HG03280 (cell line): ENCODE measurements around the gene KRTAP9-2.
"Not testable (repeated sequence)": the region's sequence is repeated elsewhere in the genome, so short reads cannot be mapped to it uniquely, and the experiment has no call there.

Experiments used
- ATAC-seq: cut with Tn5 transposase; IDR thresholded peaks from one replicate; pipeline ENCODE4 v1.9.1; 2021; ENCODE audit warnings: mild to moderate bottlenecking, moderate library complexity; ENCODE audit not compliant: unreplicated experiment

Gene KRTAP9-2, protein sequence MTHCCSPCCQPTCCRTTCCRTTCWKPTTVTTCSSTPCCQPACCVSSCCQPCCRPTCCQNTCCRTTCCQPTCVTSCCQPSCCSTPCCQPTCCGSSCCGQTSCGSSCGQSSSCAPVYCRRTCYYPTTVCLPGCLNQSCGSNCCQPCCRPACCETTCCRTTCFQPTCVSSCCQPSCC

GRCh38 chr17:41226598-41227095 lies at the start of gene KRTAP9-2:
TSS of gene KRTAP9-2 (plus strand) at chr17:41226648. CDS start at chr17:41226655, 7 bp downstream.
- not testable (repeated sequence) for ATAC-seq

- ATAC-seq: no peak
Measured at GRCh38 chr17:41176744-41177387, 49.6 kb upstream of the KRTAP9-2 start.

DNA sequence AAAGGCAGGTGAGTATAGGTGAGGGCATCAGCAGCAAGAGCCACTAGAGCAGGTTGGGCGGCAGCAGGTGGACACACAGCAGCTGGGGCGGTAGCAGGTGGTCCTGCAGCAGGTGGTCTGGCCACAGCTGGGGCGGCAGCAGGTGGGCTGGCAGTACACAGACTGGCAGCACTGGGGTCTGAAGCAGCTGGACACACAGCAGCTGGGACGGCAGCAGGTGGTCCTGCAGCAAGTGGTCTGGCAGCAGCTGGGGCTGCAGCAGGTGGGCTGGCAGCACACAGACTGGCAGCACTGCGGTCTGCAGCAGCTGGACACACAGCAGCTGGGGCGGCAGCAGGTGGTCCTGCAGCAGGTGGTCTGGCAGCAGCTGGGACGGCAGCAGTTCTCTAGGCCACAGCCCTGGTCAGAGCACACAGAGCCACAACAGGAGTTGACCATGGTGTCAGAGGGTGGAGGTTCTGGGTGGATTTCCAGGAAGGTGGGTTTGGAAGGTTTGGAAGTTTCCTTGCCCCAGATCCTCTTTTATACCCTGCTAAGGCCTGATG lies 48.6 kb upstream of the KRTAP9-2 start, which contains the start of gene KRTAP4-2:
Gene KRTAP4-2 (minus strand): TSS at position 495 of the 545 bp plus-strand sequence. CDS start 57 bp downstream, at position 438.
- no peak for ATAC-seq

GRCh38 chr17:41178341-41178740 lies 48.1 kb upstream of the KRTAP9-2 start:
- ATAC-seq: no peak

DNA sequence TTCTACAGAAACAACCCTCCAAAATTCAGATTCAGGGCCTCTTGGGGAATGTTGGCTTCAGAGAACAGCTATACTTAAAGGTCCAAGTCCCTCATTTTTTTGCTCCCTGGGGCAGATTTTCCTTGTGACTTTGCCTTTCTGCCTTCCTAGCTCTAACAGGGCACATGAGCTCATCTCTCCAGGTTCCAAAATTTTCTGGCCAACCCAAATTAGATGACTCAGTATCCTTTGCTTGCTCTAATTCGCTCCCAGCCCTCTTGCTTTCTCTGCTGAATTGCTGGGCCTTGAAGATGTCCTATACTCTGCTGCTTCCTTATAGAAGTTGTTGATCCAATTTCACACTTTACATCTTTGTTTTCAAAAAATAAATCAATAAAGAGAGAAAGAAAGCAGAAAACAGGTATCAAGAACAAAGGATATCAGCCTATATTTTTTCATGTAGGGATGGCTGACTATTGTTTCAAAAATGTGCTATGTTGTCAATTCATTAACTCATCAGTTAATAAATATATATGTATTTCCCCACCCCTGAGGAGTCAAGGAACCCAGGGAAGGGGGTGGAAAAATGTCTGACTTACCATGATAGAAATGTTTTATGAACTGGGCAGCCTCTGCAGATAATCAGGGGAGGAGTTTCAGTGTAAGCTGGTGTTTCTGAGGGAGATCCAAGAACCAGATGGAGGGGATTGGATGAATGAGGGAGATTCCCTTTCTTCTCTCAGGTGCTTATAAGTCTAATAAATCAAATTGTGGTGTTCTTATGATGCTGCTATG lies 47.4 kb upstream of the KRTAP9-2 start:
- ATAC-seq: no peak

GRCh38 chr17:41184480-41184961 lies 41.9 kb upstream of the KRTAP9-2 start, which contains the start of gene KRTAP4-1:
TSS of gene KRTAP4-1 (minus strand) at chr17:41184911. CDS start at chr17:41184854, 57 bp downstream.
- ATAC-seq: no peak

DNA sequence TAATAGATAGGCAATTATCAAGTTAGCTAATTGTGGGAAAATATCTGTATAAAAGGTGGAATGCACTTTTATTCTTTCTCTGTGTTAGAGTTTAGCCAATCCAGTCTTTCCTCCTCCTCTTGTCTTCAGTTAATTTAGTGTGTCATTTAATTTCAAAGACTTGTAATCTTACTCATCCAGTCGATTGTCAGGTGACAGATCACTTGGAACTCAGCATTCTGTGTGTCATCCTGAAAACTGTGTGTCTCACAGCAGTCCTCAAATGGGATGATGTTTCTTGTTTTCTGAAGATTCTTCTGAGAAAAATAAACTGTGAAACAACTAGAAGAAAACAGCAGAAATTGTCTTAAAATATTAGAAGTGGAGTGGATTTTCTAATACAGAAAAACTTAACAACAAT lies 41.4 kb upstream of the KRTAP9-2 start:
- no peak for ATAC-seq

GRCh38 chr17:41186872-41187271 lies 39.6 kb upstream of the KRTAP9-2 start:
- ATAC-seq: no peak

GRCh38 chr17:41189837-41190318 lies 36.6 kb upstream of the KRTAP9-2 start, which contains the start of gene KRTAP9-1:
TSS of gene KRTAP9-1 (plus strand) at chr17:41189887. CDS start at chr17:41189887, 0 bp downstream.
- not testable (repeated sequence) for ATAC-seq

DNA sequence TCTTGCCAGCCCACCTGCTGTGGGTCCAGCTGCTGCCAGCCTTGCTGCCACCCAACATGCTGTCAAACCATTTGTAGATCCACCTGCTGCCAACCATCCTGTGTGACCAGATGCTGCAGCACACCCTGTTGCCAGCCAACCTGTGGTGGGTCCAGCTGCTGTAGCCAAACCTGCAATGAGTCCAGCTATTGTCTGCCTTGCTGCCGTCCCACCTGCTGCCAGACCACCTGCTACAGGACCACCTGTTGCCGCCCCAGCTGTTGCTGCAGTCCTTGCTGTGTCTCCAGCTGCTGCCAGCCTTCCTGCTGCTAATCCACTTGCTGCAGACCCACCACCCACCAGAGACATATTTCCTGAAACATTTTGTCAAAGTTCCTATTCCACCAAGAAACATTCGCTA lies 36.1 kb upstream of the KRTAP9-2 start:
- no peak for ATAC-seq

DNA sequence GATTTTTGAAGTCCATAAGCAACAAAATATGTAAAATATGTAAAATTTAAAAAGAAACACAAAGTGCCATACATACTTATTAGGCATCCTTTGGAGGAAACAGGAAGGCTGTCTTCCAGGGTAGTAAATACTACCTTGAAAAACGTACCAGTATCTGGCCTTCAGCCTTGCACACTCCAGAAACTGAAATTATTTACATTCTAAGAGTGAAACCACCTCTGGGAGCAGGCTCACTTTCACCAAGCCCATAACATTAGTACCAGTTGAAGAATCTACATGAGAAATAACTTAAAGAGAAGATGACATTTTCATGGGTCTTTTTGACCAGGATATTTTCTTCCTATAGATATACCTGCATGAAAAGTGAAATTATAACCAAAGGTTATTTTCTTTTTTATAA lies 30.4 kb upstream of the KRTAP9-2 start:
- ATAC-seq: no peak

GRCh38 chr17:41199421-41200078 lies 26.9 kb upstream of the KRTAP9-2 start:
- no peak for ATAC-seq

DNA sequence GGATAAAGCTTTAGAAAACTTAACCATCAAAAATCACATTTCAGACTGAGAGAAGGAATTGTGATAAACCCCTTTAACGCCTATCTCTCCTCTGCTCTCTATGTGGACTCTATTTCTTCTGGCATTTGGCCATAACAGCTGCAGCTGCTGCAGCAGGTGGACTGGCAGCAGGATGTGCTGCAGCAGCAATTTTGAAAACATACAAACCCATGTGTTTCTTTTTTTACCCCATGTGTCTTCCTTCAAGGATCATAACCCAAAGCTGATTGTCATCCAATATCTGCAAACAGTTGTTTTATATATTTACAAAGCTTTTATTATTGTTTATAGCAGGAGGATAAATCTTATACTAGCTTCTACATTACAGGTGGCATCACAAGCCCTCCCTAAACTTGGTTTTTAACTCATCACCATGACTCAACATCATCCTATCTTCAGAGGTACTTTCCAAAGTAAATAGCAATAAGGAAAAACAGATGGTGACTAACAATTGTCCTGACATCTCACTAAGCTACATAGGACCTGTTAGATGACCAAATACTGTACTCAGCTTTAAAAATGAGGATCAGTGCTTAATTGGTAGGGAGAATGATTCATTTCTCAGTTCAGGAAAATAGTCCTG lies 14.5 kb upstream of the KRTAP9-2 start:
- ATAC-seq: no peak

- ATAC-seq: no peak
Measured at GRCh38 chr17:41212524-41213169, 13.8 kb upstream of the KRTAP9-2 start.

- ATAC-seq: no peak
Measured at GRCh38 chr17:41215681-41216080, 10.8 kb upstream of the KRTAP9-2 start.

DNA sequence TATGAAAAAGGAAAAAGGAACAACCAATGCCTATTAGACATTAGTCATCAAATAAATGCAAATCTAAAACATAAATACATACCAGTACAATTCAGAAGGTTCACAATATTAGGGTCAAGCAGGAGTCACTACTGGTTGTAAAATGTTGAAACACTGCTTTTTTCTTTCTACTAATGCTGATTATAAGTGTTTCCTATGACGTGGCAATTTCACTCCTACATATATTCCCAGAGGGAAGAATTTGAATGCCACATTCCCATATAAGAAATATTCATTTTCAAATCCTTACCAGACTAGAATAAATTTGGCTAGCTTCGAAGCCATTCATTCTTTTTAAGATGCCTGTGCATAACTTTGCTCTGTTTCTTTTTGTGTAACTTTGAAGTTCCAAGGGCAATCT lies 2.6 kb upstream of the KRTAP9-2 start:
- ATAC-seq: no peak

DNA sequence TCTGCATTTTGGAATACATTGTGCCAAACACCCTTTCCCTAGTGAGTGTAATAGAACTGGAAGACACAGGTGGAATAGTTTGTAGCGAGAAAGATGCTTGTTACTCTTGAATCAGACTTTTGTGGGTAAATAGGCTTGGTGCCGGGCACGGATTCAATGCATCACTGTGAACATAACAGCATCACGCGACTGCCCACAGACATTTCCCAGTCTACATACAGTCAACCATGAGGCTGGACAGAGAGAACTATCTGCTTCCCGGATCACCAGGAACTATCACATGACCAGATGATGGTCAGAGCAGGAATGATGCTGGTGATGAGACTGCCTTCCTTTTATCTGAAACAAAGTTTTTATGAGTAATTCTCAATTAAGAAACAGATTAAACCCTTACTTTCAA lies 397 bp upstream of the KRTAP9-2 start:
- no peak for ATAC-seq

- no peak for ATAC-seq
Measured at GRCh38 chr17:41230094-41230493, 3.6 kb downstream of the KRTAP9-2 start.

DNA sequence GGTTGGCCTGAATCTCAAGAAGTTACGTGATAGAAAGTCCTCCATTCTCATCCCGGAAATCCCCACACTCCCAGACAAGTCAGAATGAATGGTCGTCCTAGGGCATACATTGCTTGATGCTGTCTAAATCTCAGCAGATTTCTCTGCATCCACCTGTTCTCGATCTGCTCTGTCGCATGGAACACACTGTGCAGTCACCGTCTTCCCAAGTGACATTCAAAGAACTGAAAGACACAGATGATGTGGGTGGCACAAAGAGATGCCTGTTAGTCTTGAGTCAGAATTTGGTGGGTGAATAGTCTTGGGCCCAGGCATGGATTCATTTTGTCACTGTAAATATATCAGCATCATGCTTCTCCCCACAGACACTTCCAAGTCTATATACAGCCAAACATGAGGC lies 5.3 kb downstream of the KRTAP9-2 start:
- no peak for ATAC-seq
